ENCODE measurements around the gene CITED1.

Gene CITED1

GRCh38 chrX:72276478-72276953 lies 29.2 kb downstream of the CITED1 start:
- no peak for DNase-seq
- intact Hi-C loops (cut with DNase I): no loop called here

DNA sequence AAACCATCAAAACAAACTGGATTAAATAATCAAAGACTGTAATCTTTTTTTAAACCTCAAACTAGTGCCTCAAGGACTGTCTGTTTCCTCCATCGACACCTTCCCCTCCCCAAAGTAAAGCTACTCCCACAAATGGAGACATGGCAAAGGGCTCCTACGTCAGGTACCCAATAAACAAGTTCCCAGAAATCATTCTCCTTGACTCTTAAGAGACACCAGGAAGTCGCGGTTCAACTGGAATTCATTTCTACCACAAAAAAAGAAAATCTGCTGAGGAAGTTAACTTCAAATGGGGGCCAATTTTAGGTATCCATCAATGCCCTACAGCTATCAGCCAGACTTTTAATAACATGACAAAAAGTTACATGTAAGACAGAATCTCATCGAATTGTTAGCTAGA lies 31.2 kb downstream of the CITED1 start:
- intact Hi-C loops (cut with DNase I): no loop called here
- DNase-seq: no peak

GRCh38 chrX:72273718-72274117 lies 32.0 kb downstream of the CITED1 start:
- DNase-seq: peak in 1 of 42 donors; percentile 13
- intact Hi-C loops (cut with DNase I): no loop called here

- DNase-seq: peak in 7 of 42 donors; percentile 7 to 62 (median 19)
- intact Hi-C loops (cut with DNase I): no loop called here
Measured at GRCh38 chrX:72272868-72273267, 32.8 kb downstream of the CITED1 start.

GRCh38 chrX:72271812-72272211 lies 33.9 kb downstream of the CITED1 start:
- intact Hi-C loops (cut with DNase I): no loop called here
- DNase-seq: no peak

DNA sequence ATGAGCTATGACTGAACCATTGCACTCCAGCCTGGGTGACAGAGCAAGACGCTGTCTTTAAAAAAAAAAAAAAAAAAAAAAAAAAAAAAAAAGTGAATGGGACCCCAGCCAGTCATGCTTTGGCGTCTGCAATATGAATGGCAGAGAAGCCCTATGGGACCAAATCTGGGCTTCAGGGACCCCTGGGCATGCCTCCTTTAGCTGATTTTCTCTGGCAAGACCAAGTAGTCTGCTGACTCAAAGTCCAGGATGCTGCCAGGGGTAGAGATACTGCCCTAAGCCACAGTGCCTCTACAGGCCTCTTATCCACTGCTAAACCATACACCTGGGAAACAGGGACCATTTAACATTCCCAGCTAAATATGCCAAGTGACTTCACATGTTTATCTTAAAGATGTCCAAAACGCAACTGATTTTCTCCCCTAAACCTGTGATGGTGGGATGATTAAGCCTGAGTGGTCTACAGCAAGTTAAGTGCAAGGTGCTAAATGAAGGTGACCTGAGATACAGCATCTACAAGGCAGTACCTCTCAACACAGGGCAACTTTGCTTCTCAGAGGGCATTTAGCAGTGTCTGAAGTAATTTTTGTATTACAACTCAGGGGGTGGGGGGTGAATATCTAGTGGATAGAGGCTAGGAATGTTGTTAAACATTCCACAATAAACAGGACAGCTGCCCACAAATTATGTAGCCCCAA lies 34.5 kb downstream of the CITED1 start:
- intact Hi-C loops (cut with DNase I): no loop called here
- no peak for DNase-seq

- intact Hi-C loops (cut with DNase I): no loop called here
- no peak for DNase-seq
Measured at GRCh38 chrX:72270316-72270866, 35.3 kb downstream of the CITED1 start.

- intact Hi-C loops (cut with DNase I): loop anchor here (10.0 kb wide), 1 partner anchor 265 kb away; no protein-coding TSS in a partner anchor
- peak in 3 of 42 donors; percentile 21 to 47 (median 35) for DNase-seq
Measured at GRCh38 chrX:72269671-72270251, 36.0 kb downstream of the CITED1 start.

- peak in 1 of 42 donors; percentile 41 for DNase-seq
- intact Hi-C loops (cut with DNase I): loop anchor here (10.0 kb wide), 1 partner anchor 266 kb away; no protein-coding TSS in a partner anchor
Measured at GRCh38 chrX:72268597-72269365, 36.9 kb downstream of the CITED1 start.

GRCh38 chrX:72265263-72265662 lies 40.5 kb downstream of the CITED1 start:
- intact Hi-C loops (cut with DNase I): loop anchor here (10.0 kb wide), 1 partner anchor 270 kb away; no protein-coding TSS in a partner anchor

DNA sequence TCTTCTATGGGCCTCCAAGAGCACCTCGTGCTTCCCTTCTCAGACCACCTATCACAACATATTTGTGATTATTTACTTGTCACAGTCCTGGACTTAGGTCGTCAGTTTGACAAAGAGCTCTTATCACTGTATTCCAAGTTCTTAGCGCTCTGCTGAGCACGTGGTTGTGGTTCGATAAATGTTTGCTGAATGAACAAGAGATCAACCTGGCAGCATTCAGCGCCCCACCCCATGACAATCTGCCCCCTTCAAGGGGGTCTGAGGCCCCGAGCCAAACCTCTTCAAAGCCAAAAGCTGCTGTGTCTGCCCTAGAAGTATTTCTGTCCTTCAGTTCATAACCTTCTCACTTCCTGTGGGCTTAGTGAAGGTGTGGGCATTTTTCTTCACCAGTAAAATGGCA lies 43.6 kb downstream of the CITED1 start:
- no peak for DNase-seq
- intact Hi-C loops (cut with DNase I): loop anchor here (10.0 kb wide), 1 partner anchor 273 kb away; no protein-coding TSS in a partner anchor

More at GRCh38 chrX:72265263-72265662, 40.5 kb downstream of the CITED1 start:
- DNase-seq: no peak

- intact Hi-C loops (cut with DNase I): loop anchor here (10.0 kb wide), 1 partner anchor 274 kb away; no protein-coding TSS in a partner anchor
- DNase-seq: no peak
Measured at GRCh38 chrX:72260448-72260847, 45.3 kb downstream of the CITED1 start.

DNA sequence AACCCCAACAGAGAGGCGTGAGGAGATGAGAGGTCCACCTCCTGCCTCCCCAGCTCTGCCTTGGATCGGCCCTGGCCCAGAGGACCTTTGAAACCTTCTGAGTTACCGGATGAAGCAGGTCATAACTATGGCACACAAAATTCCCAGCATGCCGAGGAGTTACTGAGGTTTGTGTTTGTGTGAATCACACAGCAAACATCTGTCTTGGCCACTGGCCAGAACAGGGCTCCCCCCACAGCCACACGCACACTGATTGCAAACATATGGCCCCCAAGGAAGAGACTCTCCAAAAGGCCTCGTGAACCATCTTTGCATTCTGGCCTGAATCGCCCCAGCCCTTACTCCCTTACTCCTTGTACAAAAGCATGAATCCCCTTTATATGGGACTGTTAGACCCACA lies 47.5 kb downstream of the CITED1 start:
- DNase-seq: no peak
- intact Hi-C loops (cut with DNase I): no loop called here

DNA sequence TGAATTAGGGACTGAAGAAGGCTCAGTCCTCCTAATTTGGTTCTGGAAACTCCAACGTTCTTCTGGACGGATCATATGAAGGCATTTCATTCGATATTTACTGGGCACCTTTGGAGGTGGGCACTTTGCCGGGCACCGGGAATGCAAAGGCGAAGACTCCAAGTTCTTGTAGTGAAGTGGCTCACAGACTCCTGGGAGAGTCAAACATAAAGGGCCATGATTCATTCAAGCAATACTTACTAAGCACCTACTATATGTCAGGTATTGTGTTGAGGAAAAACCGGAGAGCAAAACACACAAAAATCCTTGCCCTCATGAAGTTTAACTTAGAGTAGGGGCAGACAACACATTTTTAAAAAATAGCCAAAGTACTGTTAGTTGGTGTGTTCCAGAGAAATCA lies 49.9 kb downstream of the CITED1 start:
- DNase-seq: no peak
- intact Hi-C loops (cut with DNase I): no loop called here

GRCh38 chrX:72255445-72255844 lies 50.3 kb downstream of the CITED1 start:
- peak in 33 of 42 donors; percentile 7 to 64 (median 37) for DNase-seq
- intact Hi-C loops (cut with DNase I): no loop called here

DNA sequence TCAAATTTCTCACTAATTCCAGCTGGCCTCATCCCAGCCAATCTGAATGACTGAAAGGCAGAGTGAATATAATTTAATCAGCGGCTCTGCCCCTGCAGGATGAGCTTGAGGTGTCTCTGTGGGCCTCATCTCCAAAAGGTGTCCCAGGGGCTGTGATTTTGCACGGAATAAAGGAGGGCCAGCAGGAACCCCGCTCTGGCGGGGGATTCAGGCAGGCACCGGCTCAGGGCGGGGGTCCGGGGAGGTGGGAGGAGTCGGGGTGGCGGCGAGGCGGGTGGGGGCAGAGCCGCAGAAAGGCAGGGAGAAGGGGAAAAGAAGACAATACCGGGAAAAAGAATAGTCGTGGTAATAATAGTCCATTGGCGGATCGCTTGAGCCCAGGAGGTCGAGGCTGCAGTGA lies 50.9 kb downstream of the CITED1 start:
- DNase-seq: no peak
- intact Hi-C loops (cut with DNase I): no loop called here

DNA sequence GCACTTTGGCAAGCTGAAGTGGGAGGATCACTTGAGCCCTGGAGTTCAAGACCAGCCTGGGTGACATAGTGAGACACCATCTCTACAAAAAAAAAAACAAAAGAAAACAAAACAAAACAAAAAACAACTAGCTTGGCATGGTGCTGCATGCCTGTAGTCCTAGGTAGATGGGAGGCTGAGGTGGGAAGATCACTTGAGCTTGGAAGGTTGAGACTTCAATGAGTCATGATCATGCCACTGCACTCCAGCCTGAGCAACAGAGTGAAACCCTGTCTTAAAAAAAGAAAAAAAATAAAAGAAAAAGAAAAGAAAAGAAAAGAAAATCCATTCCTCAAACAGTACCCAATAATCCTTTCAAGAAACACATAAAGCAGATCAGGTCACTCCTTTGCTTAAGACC lies 52.0 kb downstream of the CITED1 start:
- intact Hi-C loops (cut with DNase I): no loop called here
- no peak for DNase-seq

Data from head of caudate nucleus (tissue), 42 donors.